Neural crest cell (in vitro differentiated cells): ENCODE results near the gene MRGPRF. TPM values are rescaled to one million over a fixed set of nuclear protein-coding genes. Genes with fewer than 3 reads are reported as not detected.

ENCODE experiments used
- DNase-seq: peaks from one replicate; pipeline ENCODE4 v3.0.0; 2021; ENCODE audit warnings: low read depth, mixed read lengths, low spot score
- H3K27ac Mint-ChIP-seq: one replicate; pipeline ENCODE4 v1.8.0; 2021; ENCODE audit warnings: mild to moderate bottlenecking, mixed read lengths; ENCODE audit not compliant: unreplicated experiment
- H3K27me3 Mint-ChIP-seq: 2 replicates; pipeline ENCODE4 v1.8.0; 2021; ENCODE audit warnings: low read depth, mild to moderate bottlenecking, mixed read lengths
- H3K36me3 Mint-ChIP-seq: 2 replicates; pipeline ENCODE4 v1.8.0; 2021; ENCODE audit warnings: low read depth, mild to moderate bottlenecking, mixed read lengths
- H3K4me1 Mint-ChIP-seq: 2 replicates; pipeline ENCODE4 v1.8.0; 2021; ENCODE audit warnings: mixed read lengths
- H3K4me3 Mint-ChIP-seq: one replicate; pipeline ENCODE4 v1.8.0; 2021; ENCODE audit warnings: mild to moderate bottlenecking, mixed read lengths
- H3K9me3 Mint-ChIP-seq: 2 replicates; pipeline ENCODE4 v1.8.0; 2021; ENCODE audit warnings: mixed read lengths
- total RNA-seq: library from RNA; stranded (reverse); gene quantifications from 2 replicates; pipeline ENCODE4 v1.2.1, GENCODE V29; 2021
- TF ChIP-seq, protein P1 (sequence below): fragments of 200-600 bp; sonication (generic); conservative IDR thresholded peaks from 2 replicates; pipeline ENCODE4 v1.5.0; 2021; ENCODE audit warnings: antibody characterized with exemption, mild to moderate bottlenecking

The MRGPRF gene
- total RNA-seq, 1 donor from 2014 or later: 0.23 TPM

DNA sequence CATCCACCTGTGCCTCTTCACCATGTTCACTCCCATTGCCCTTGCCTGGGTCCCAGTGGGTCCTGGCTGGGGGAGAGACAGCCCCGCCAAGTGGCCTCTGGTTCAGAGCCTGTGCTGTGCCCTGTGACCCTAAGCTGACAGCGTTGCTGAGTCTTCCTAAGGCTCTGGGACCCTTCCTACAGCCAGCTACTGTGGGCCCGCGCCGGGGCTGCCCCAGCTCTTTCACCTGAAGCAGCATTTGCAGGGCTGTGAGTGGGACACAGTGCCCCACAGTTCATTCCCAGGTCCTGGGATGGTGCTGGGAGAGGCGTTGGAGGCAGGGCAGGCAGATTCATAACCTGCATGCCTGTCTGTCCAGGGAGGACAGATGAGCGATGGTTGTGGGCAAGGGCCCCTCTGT lies 46.4 kb upstream of the MRGPRF start:
- TF ChIP-seq, protein P1, sequence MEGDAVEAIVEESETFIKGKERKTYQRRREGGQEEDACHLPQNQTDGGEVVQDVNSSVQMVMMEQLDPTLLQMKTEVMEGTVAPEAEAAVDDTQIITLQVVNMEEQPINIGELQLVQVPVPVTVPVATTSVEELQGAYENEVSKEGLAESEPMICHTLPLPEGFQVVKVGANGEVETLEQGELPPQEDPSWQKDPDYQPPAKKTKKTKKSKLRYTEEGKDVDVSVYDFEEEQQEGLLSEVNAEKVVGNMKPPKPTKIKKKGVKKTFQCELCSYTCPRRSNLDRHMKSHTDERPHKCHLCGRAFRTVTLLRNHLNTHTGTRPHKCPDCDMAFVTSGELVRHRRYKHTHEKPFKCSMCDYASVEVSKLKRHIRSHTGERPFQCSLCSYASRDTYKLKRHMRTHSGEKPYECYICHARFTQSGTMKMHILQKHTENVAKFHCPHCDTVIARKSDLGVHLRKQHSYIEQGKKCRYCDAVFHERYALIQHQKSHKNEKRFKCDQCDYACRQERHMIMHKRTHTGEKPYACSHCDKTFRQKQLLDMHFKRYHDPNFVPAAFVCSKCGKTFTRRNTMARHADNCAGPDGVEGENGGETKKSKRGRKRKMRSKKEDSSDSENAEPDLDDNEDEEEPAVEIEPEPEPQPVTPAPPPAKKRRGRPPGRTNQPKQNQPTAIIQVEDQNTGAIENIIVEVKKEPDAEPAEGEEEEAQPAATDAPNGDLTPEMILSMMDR: no peak
- H3K4me1 Mint-ChIP-seq: no peaks in the 10 kb centered on the region
- no peak for DNase-seq
- H3K27me3 Mint-ChIP-seq: no peaks in the 10 kb centered on the region
- no peak overlapping the region for H3K27ac Mint-ChIP-seq
- no peak overlapping the region for H3K4me3 Mint-ChIP-seq
- no peaks in the 10 kb centered on the region for H3K36me3 Mint-ChIP-seq
- no peaks in the 10 kb centered on the region for H3K9me3 Mint-ChIP-seq

DNA sequence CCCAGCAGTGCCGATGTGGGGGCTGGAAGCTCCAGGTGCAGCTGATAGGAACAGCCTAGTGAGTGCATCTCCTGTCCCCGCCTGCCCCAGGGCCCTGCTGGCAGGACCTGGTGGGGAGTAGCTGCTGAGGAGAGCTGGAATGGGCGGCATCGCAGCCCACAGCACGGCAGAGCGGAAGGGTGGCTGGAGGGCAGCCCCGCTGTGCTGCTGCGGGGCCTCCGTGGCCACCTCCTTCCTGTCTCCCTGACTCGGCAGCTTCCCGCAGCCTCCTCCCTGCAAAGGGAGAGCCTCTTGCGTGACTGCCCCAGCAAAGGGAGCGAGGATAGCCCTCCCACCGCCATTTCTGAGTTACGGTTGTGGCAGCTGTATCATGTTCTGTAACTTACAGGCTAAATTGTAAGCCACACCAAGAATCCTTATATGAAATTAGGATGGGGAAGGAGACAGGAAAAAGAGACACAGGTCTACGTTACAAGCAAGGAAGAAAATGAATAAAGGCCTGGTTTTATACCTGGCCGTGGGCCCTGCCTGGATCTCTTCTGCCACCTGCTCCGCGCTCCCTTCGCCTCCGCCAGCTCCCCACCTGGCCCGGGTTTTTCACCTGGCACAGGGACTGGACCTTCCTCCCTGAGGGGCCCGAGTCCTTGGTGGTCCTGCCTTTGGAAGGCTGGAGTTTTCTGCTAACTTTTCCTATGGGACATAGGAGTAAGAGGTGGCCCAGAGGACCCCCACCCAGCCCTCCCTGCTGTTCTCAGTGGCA lies 45.6 kb upstream of the MRGPRF start:
- TF ChIP-seq, protein P1: no peak
- H3K4me3 Mint-ChIP-seq: no peak overlapping the region
- H3K27ac Mint-ChIP-seq: no peak overlapping the region
- H3K36me3 Mint-ChIP-seq: no peaks in the 10 kb centered on the region
- no peaks in the 10 kb centered on the region for H3K4me1 Mint-ChIP-seq
- no peaks in the 10 kb centered on the region for H3K9me3 Mint-ChIP-seq
- no peak for DNase-seq
- H3K27me3 Mint-ChIP-seq: no peaks in the 10 kb centered on the region

DNA sequence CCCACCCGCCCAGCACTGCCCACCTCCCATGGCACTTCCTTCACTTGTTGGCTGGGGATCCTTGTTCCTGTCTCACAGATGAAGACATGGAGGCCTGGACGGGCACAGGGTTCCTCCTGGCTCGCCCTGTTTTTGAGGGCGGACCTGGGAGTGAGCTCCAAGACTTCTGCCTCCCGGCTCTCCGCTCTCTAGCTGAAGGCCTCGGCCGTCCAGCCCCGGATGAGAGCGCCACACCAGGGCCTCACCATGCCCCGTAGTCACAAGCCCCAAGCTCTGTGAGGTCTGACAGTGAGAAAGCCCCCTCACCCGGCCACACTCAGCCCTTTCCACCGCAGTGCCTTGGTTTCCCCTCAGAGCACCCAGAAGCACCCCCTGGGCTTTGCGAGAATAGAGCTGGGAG lies 44.8 kb upstream of the MRGPRF start:
- no peak overlapping the region for H3K4me3 Mint-ChIP-seq
- no peaks in the 10 kb centered on the region for H3K9me3 Mint-ChIP-seq
- H3K27me3 Mint-ChIP-seq: no peaks in the 10 kb centered on the region
- H3K27ac Mint-ChIP-seq: peak overlapping the region; percentile 19
- no peaks in the 10 kb centered on the region for H3K4me1 Mint-ChIP-seq
- DNase-seq: no peak
- H3K36me3 Mint-ChIP-seq: no peaks in the 10 kb centered on the region
- TF ChIP-seq, protein P1: no peak

DNA sequence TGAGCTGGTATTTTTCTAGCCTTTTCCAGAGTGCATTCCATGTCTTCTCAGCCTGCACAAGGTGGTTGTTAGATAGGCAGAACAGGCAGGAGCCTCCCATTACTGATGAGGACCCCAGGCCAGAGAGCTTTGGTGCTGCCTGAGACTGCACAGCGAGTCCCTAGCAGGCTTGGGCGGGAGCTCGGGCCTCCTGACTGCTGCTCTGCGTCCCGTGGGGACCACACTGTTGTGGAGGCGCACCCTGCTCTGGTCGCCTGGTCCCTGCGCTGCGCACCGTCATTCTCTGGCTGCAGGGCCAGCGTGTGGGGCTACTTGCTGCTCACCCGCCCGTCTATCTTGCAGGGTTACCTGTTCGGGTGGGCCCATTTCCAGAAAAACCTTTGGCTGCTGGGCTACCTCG lies 44.2 kb upstream of the MRGPRF start:
- H3K36me3 Mint-ChIP-seq: no peaks in the 10 kb centered on the region
- TF ChIP-seq, protein P1: no peak
- no peak overlapping the region for H3K4me3 Mint-ChIP-seq
- no peak overlapping the region for H3K27ac Mint-ChIP-seq
- H3K27me3 Mint-ChIP-seq: no peaks in the 10 kb centered on the region
- H3K4me1 Mint-ChIP-seq: peaks cover 3% of the 10 kb centered on the region
- no peaks in the 10 kb centered on the region for H3K9me3 Mint-ChIP-seq
- no peak for DNase-seq

DNA sequence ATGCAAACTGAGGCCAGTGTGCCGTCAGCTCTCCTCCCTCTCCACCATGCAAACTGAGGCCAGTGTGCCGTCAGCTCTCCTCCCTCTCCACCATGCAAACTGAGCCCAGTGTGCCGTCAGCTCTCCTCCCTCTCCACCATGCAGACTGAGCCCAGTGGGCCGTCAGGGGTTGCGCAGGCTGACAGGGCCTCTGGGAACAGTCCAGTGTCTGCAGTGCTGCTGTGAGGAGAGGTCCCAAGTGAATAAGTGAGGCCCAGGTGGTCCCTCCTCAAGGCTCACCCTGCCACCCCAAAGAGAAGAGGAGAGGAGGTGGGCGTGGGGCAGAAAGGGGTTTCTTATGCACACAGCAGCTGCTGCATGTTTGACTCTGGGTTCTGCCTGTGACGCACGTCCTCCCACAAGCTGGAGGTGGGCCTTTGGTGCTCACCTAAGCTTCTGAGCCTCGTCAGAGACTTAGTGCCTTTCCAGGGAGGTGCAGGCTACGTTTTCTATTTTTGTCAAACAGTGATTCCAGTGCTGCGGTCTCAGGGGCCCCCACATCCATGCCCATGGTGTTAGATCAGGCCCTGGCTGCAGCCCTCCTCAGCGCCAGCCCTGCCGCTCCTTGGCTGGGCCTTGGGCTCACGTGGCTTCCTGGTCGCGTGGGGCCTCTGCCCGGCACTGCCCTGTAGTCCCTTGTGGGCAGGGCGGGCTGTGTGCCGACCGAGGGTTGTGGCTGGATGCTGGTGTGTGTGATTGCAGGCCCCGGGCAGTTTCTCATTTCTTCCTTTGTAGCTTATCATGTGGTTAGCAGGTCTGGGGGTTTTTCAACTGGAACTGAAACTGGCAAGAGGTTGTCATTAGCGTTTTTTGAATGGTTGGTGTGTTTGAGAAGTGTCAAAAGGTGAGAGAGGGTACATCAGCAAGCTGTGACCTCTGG lies 42.8 kb upstream of the MRGPRF start:
- Mint-ChIP-seq H3K27me3 (no peaks in the 10 kb centered on the region), H3K4me1 (peaks cover 17% of the 10 kb centered on the region), H3K4me3 (no peak overlapping the region), H3K9me3 (no peaks in the 10 kb centered on the region), H3K27ac (no peak overlapping the region), H3K36me3 (no peaks in the 10 kb centered on the region)
- TF ChIP-seq, protein P1: no peak
- DNase-seq: no peak
